Stimulated activated CD8-positive, alpha-beta memory T cell treated with anti-CD3 and anti-CD28 coated beads, Interleukin-7, amount 100 ng/mL, for 48 hours (primary cell): ENCODE measurements around the gene SYCP2.

ENCODE experiments used
- DNase-seq, 2 donors: peaks; one replicate each; pipeline ENCODE4 v3.0.0-alpha.2; 2020; ENCODE audit warnings: low read depth in 1 of 2; ENCODE audit errors: extremely low read depth in 1 of 2

Gene SYCP2

GRCh38 chr20:59837623-59838394, 95.6 kb downstream of the SYCP2 start:
- no peak for DNase-seq

GRCh38 chr20:59836767-59837166, 96.7 kb downstream of the SYCP2 start:
- DNase-seq = no peak

- DNase-seq = no peak
These were observed 97.7 kb downstream of the SYCP2 start for GRCh38 chr20:59835448-59836395.

- no peak for DNase-seq
These were observed 98.4 kb downstream of the SYCP2 start for GRCh38 chr20:59835057-59835447.

- no peak for DNase-seq
These were observed 100.8 kb downstream of the SYCP2 start for GRCh38 chr20:59832406-59833363.

- no peak for DNase-seq
These were observed 101.5 kb downstream of the SYCP2 start for GRCh38 chr20:59831916-59832270.

GRCh38 chr20:59831024-59831915, 102.2 kb downstream of the SYCP2 start:
- no peak for DNase-seq

- no peak for DNase-seq
These were observed 102.8 kb downstream of the SYCP2 start for GRCh38 chr20:59830665-59831023.

- DNase-seq = no peak
These were observed 103.4 kb downstream of the SYCP2 start for GRCh38 chr20:59829786-59830664.

GRCh38 chr20:59829054-59829785, 104.2 kb downstream of the SYCP2 start:
- DNase-seq = no peak

GRCh38 chr20:59828125-59829053, 105.0 kb downstream of the SYCP2 start:
- no peak for DNase-seq

GRCh38 chr20:59827138-59828056, 106.0 kb downstream of the SYCP2 start:
- DNase-seq = no peak

GRCh38 chr20:59825944-59826759, 107.3 kb downstream of the SYCP2 start:
- DNase-seq = no peak

GRCh38 chr20:59825563-59825920, 107.9 kb downstream of the SYCP2 start:
- DNase-seq = no peak
